Measurements from ENCODE around the gene TNFRSF19.

DNA sequence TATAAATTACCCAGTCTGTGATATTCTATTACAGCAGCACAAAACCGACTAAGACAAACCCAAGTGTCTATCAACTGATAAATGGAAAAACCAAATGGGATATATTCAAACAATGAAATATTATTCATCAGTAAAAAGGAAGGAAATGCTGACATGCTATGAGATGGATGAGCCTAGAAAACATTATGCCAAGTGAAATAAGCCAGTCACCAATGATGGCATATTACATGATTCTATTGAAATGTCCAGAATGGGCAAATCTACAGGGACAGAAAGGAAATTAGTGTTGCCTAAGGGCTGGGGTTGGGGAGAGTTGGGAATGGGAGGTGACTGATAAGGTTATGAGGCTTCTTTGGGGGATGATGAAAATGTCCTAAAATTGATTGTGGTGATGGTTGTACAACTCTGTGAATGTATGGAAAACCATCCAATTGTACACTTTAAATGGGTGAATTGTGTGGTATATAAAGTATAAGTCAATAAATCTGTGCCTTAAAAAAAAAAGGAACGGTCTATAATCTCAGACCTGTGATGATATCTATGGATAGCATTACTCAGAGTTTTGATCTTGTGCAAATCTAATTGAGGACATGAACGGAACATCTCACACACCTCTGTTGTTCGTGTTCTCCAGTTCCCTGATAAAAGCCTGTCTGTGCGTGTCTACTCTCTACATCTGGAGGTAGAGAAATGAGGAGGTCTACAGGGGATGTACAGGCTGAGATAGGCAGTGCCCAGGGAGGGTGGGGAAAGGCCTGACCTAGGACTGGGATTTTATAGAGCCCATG lies 49.0 kb downstream of the TNFRSF19 start:
- TF ChIP-seq CTCF (IDR thresholded peaks at IDR 0.05 in 4 of 5, conservative IDR thresholded peaks at IDR 0.05 in 1 of 5) = no peak
- TF ChIP-seq POLR2A (IDR thresholded peaks at IDR 0.05) = no peak
